ENCODE results near the gene NADSYN1. TPM values are rescaled to one million over a fixed set of nuclear protein-coding genes. Genes with fewer than 3 reads are reported as not detected.

NADSYN1 gene
- total RNA-seq, 1 experiment from 2014 or later = 58.2 TPM

DNA sequence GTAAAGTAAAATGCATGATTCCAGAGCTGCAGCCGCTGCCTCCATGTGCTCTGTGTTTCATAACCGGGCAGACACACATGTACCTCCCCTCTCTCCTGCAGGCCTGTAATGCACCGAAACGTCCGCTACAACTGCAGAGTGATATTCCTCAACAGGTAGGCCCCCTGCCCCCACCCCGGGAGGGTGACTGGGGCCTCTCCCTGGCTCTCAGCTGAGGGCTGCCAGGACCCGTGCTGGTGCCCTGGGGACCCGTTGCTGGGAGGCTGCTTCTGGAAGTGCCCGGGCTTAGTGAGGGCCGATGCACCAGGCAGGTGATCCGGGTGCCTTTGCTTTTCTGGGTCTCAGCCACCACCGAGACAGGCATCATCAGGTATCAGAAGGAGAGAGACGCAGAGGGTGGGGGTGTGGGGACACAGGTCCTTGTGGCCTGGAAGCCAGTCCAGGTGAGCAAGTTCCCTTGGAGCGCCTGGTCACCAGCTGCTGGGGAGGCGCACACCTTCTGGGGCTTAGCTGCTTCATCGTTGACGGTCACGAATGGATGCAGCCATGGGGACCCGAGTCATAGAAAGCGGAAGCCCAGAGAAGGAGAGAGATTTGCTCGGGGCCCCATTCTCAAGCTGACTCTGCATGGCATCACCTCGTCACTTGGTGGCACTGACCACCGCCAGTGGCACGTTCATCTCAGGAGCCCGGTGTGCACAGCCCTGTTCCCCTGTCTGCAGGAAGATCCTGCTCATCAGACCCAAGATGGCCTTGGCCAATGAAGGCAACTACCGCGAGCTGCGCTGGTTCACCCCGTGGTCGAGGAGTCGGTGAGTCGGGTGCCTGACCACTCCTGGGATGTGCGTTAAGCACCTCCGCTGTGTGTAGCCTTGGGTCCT is 10.6 kb downstream of the NADSYN1 start (continued):
- TF ChIP-seq POLR2A (IDR thresholded peaks at IDR 0.05; ENCODE audit: borderline replicate concordance, extremely low read depth, insufficient read depth, insufficient read length) (no peak), SP1 (IDR thresholded peaks at IDR 0.05; ENCODE audit: low read depth) (no peak), FOSL1 (IDR thresholded peaks at IDR 0.05; ENCODE audit: low read depth) (no peak)

DNA sequence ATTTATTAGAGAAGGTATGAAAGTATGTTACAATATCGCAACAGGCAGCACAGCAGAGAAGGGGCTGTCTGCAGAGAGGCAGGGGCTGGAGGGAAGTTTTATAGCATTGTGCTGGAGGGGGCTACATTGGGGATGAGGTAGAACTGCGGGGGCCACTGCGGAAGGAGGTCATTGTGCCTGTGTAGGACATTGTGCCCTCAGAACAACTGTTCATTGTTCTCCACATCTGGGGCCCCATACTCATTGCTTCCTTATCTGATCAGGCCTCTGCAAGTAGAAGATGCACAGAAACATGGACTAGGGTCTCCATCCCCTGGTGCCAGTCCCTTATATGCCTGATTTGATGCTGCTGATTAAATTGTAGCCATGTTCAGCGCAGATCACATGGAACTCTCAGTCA is 12.1 kb downstream of the NADSYN1 start:
- H3K79me2 ChIP-seq (ENCODE audit: insufficient read depth, low read length) = no peaks in the 10 kb centered on the region
- no peak overlapping the region for H3K4me3 ChIP-seq (replicated peaks in 1 of 2; ENCODE audit: low read depth in 1 of 2, low read length in 2 of 2)
- H3K36me3 ChIP-seq (ENCODE audit: control insufficient read depth in 1 of 2, insufficient read depth in 2 of 2, low read length in 2 of 2) = peaks cover 6 to 8% of the 10 kb centered on the region in 2 experiments; a peak in 3 of 4 replicates
- DNase-seq (ENCODE audit: low read depth, low spot score) (no peak), ATAC-seq (no peak)
- no peak overlapping the region for H3K9ac ChIP-seq (ENCODE audit: low read length)
- intact Hi-C loops (cut with micrococcal nuclease) = no loop called here
- no peaks in the 10 kb centered on the region for H3K27me3 ChIP-seq (ENCODE audit: insufficient read depth, low read length)
- no peaks in the 10 kb centered on the region for H4K20me1 ChIP-seq (ENCODE audit: insufficient read depth)
- ChIA-PET CTCF (no interaction called here), RAD21 (ENCODE audit: low non-redundant PET in 1 of 2, low total read pairs in 2 of 2, uncharacterized antibody in 2 of 2, unreplicated experiment in 2 of 2) (interaction anchor here in 1 of 2 experiments (0.7 kb wide), 1 partner anchor 12 kb away, joined by 4 read pairs; no protein-coding TSS in a partner anchor), POLR2A (no interaction called here)
- no peaks in the 10 kb centered on the region for H3K4me1 ChIP-seq (ENCODE audit: control insufficient read depth in 1 of 2, insufficient read depth in 2 of 2, low read length in 2 of 2)
- H2AFZ ChIP-seq (ENCODE audit: low read depth, low read length, poor library complexity, severe bottlenecking) = no peak overlapping the region
- H3K27ac ChIP-seq (ENCODE audit: low read depth, low read length) = no peak overlapping the region
- H3K9me3 ChIP-seq (ENCODE audit: control insufficient read depth in 1 of 2, insufficient read depth in 1 of 2, low read depth in 1 of 2, low read length in 2 of 2) = no peaks in the 10 kb centered on the region
- H3K4me2 ChIP-seq (ENCODE audit: low read length) = no peak overlapping the region
- no TSS peak for BruUV-seq (replicated peaks)
- no peaks in the 10 kb centered on the region for H3K9me2 ChIP-seq (ENCODE audit: insufficient read depth)
- no peak for TF ChIP-seq CBX3 (IDR thresholded peaks at IDR 0.05; ENCODE audit: low read depth)
- no peak for TF ChIP-seq JUND (IDR thresholded peaks at IDR 0.05)
- TF ChIP-seq POLR2AphosphoS5 (IDR thresholded peaks at IDR 0.05; ENCODE audit: low read depth, low read length) = no peak
- no peak for TF ChIP-seq EGR1 (IDR thresholded peaks at IDR 0.05; ENCODE audit: low read depth)
- no peak for TF ChIP-seq POLR2A (IDR thresholded peaks at IDR 0.05; ENCODE audit: borderline replicate concordance, extremely low read depth, insufficient read depth, insufficient read length)
- no peak for TF ChIP-seq FOSL1 (IDR thresholded peaks at IDR 0.05; ENCODE audit: low read depth)
- TF ChIP-seq SP1 (IDR thresholded peaks at IDR 0.05; ENCODE audit: low read depth) = no peak
- TF ChIP-seq, protein P1, sequence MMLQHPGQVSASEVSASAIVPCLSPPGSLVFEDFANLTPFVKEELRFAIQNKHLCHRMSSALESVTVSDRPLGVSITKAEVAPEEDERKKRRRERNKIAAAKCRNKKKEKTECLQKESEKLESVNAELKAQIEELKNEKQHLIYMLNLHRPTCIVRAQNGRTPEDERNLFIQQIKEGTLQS (IDR thresholded peaks at IDR 0.05) = no peak
- TF ChIP-seq, protein P2, sequence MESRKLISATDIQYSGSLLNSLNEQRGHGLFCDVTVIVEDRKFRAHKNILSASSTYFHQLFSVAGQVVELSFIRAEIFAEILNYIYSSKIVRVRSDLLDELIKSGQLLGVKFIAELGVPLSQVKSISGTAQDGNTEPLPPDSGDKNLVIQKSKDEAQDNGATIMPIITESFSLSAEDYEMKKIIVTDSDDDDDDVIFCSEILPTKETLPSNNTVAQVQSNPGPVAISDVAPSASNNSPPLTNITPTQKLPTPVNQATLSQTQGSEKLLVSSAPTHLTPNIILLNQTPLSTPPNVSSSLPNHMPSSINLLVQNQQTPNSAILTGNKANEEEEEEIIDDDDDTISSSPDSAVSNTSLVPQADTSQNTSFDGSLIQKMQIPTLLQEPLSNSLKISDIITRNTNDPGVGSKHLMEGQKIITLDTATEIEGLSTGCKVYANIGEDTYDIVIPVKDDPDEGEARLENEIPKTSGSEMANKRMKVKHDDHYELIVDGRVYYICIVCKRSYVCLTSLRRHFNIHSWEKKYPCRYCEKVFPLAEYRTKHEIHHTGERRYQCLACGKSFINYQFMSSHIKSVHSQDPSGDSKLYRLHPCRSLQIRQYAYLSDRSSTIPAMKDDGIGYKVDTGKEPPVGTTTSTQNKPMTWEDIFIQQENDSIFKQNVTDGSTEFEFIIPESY (IDR thresholded peaks at IDR 0.05; ENCODE audit: extremely low read depth, insufficient replicate concordance, low read length) = no peak
- TF ChIP-seq TCF7L2 (IDR thresholded peaks at IDR 0.05; ENCODE audit: borderline replicate concordance, extremely low read depth, insufficient read depth, insufficient read length) = no peak
- TF ChIP-seq, protein P3, sequence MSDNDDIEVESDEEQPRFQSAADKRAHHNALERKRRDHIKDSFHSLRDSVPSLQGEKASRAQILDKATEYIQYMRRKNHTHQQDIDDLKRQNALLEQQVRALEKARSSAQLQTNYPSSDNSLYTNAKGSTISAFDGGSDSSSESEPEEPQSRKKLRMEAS (IDR thresholded peaks at IDR 0.05) = no peak
- TF ChIP-seq YY1 (IDR thresholded peaks at IDR 0.05; ENCODE audit: extremely low read depth, insufficient replicate concordance, low read depth, low read length) = no peak
- no peak for TF ChIP-seq CEBPB (IDR thresholded peaks at IDR 0.05; ENCODE audit: low read depth)
- TF ChIP-seq, protein P4, sequence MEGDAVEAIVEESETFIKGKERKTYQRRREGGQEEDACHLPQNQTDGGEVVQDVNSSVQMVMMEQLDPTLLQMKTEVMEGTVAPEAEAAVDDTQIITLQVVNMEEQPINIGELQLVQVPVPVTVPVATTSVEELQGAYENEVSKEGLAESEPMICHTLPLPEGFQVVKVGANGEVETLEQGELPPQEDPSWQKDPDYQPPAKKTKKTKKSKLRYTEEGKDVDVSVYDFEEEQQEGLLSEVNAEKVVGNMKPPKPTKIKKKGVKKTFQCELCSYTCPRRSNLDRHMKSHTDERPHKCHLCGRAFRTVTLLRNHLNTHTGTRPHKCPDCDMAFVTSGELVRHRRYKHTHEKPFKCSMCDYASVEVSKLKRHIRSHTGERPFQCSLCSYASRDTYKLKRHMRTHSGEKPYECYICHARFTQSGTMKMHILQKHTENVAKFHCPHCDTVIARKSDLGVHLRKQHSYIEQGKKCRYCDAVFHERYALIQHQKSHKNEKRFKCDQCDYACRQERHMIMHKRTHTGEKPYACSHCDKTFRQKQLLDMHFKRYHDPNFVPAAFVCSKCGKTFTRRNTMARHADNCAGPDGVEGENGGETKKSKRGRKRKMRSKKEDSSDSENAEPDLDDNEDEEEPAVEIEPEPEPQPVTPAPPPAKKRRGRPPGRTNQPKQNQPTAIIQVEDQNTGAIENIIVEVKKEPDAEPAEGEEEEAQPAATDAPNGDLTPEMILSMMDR (IDR thresholded peaks at IDR 0.05 in 2 of 3, conservative IDR thresholded peaks at IDR 0.05 in 1 of 3; ENCODE audit: borderline replicate concordance in 1 of 3, insufficient read depth in 1 of 3, low read depth in 2 of 3, low read length in 2 of 3) = no peak
- TF ChIP-seq EZH2 (IDR thresholded peaks at IDR 0.05) = no peak
- TF ChIP-seq ZFX (IDR thresholded peaks at IDR 0.05) = no peak

All from HCT116 (cell line).